ENCODE measurements around the gene HNRNPL.

- TF ChIP-seq POLR2AphosphoS5 (IDR thresholded peaks at IDR 0.05) (no peak), CTCF (IDR thresholded peaks at IDR 0.05) (no peak), EP300 (IDR thresholded peaks at IDR 0.05) (no peak)
Observed at GRCh38 chr19:38803543-38803942, 46.2 kb downstream of the HNRNPL start.
